H9 (cell line): ENCODE data around the gene KDF1. TPM values are rescaled to one million over a fixed set of nuclear protein-coding genes. Genes with fewer than 3 reads are reported as not detected.

Source experiments
- DNase-seq: peaks from one replicate; pipeline ENCODE4 v3.0.0-alpha.2; 2017
- H2AFZ ChIP-seq: one replicate; pipeline ENCODE4 v1.6.1; 2013; ENCODE audit warnings: mild to moderate bottlenecking, low read length, control low read depth, moderate library complexity
- H2AK5ac ChIP-seq: 2 replicates; pipeline ENCODE4 v1.6.1; 2013; ENCODE audit warnings: low read length, control low read depth, mixed read lengths; ENCODE audit not compliant: insufficient read length
- H2BK120ac ChIP-seq: one replicate; pipeline ENCODE4 v1.6.1; 2013; ENCODE audit warnings: low read depth, mild to moderate bottlenecking, low read length, control low read depth, inconsistent platforms; ENCODE audit not compliant: poor library complexity, severe bottlenecking
- H2BK12ac ChIP-seq: 2 replicates; pipeline ENCODE4 v1.6.1; 2013; ENCODE audit warnings: low read length, control low read depth, mixed read lengths, low read depth; ENCODE audit not compliant: insufficient read length
- H2BK15ac ChIP-seq: 2 replicates; pipeline ENCODE4 v1.6.1; 2013; ENCODE audit warnings: low read depth, low read length, control low read depth
- H2BK20ac ChIP-seq: one replicate; pipeline ENCODE4 v1.6.1; 2013; ENCODE audit warnings: low read depth, mild to moderate bottlenecking, low read length, control low read depth, inconsistent platforms; ENCODE audit not compliant: poor library complexity, severe bottlenecking
- H2BK5ac ChIP-seq: 2 replicates; pipeline ENCODE4 v1.6.1; 2013; ENCODE audit warnings: low read length, control low read depth, mixed read lengths; ENCODE audit not compliant: insufficient read length
- H3K14ac ChIP-seq: 2 replicates; pipeline ENCODE4 v1.6.1; 2013; ENCODE audit warnings: low read length, control low read depth; ENCODE audit not compliant: insufficient read depth
- H3K18ac ChIP-seq: 2 replicates; pipeline ENCODE4 v1.6.1; 2013; ENCODE audit warnings: low read depth, mild to moderate bottlenecking, mixed read lengths, low read length, control low read depth; ENCODE audit not compliant: insufficient read length
- H3K23ac ChIP-seq: 2 replicates; pipeline ENCODE4 v1.6.1; 2013; ENCODE audit warnings: low read length, control low read depth, mixed read lengths, low read depth; ENCODE audit not compliant: insufficient read length
- H3K23me2 ChIP-seq: 2 replicates; pipeline ENCODE4 v1.6.1; 2013; ENCODE audit warnings: low read depth, mild to moderate bottlenecking, mixed read lengths, low read length, control low read depth; ENCODE audit not compliant: insufficient read length, poor library complexity, severe bottlenecking
- H3K27ac ChIP-seq: 2 replicates; pipeline ENCODE4 v1.5.1; 2013; ENCODE audit warnings: low read length, control low read depth, mixed read lengths, low read depth; ENCODE audit not compliant: insufficient read length
- H3K27me3 ChIP-seq: 2 replicates; pipeline ENCODE4 v1.6.1; 2013; ENCODE audit warnings: low read length, control low read depth, inconsistent platforms; ENCODE audit not compliant: insufficient read depth
- H3K4ac ChIP-seq: 2 replicates; pipeline ENCODE4 v1.6.1; 2013; ENCODE audit warnings: low read depth, mild to moderate bottlenecking, control low read depth, inconsistent platforms, low read length, moderate library complexity
- H3K4me1 ChIP-seq: 2 replicates; pipeline ENCODE4 v1.6.1; 2013; ENCODE audit warnings: low read length, control low read depth, inconsistent platforms; ENCODE audit not compliant: insufficient read depth
- H3K4me2 ChIP-seq: 2 replicates; pipeline ENCODE4 v1.6.1; 2013; ENCODE audit warnings: low read length, control low read depth, mixed read lengths; ENCODE audit not compliant: insufficient read length, insufficient read depth
- H3K56ac ChIP-seq: 2 replicates; pipeline ENCODE4 v1.6.1; 2013; ENCODE audit warnings: low read depth, mild to moderate bottlenecking, mixed read lengths, low read length, control low read depth; ENCODE audit not compliant: insufficient read length
- H3K79me1 ChIP-seq: 2 replicates; pipeline ENCODE4 v1.6.1; 2013; ENCODE audit warnings: low read depth, mild to moderate bottlenecking, moderate library complexity, low read length, control low read depth, inconsistent platforms; ENCODE audit not compliant: insufficient read depth, poor library complexity, severe bottlenecking
- H3K79me2 ChIP-seq: 2 replicates; pipeline ENCODE4 v1.6.1; 2013; ENCODE audit warnings: low read length, control low read depth, inconsistent platforms; ENCODE audit not compliant: insufficient read depth
- H3K9ac ChIP-seq: 2 replicates; pipeline ENCODE4 v1.6.1; 2013; ENCODE audit warnings: low read length, control low read depth, mixed read lengths; ENCODE audit not compliant: insufficient read length; ENCODE audit errors: extremely low read depth
- H3K9me3 ChIP-seq: one replicate; pipeline ENCODE4 v1.6.1; 2013; ENCODE audit warnings: low read depth, low read length, inconsistent platforms; ENCODE audit not compliant: control insufficient read depth
- H3T11ph ChIP-seq: one replicate; pipeline ENCODE4 v1.6.1; 2013; ENCODE audit warnings: mild to moderate bottlenecking, low read length, control low read depth, inconsistent platforms
- H4K20me1 ChIP-seq: one replicate; pipeline ENCODE4 v1.6.1; 2013; ENCODE audit not compliant: control insufficient read depth, insufficient read length, insufficient read depth
- H4K5ac ChIP-seq: 2 replicates; pipeline ENCODE4 v1.6.1; 2013; ENCODE audit warnings: low read depth, mild to moderate bottlenecking, mixed read lengths, low read length, control low read depth; ENCODE audit not compliant: insufficient read length
- H4K8ac ChIP-seq: replicated peaks from 2 replicates; pipeline ENCODE4 v1.6.1; 2013; ENCODE audit warnings: low read length, control low read depth, mixed read lengths, low read depth; ENCODE audit not compliant: insufficient read length
- H4K91ac ChIP-seq: 2 replicates; pipeline ENCODE4 v1.6.1; 2013; ENCODE audit warnings: low read depth, mild to moderate bottlenecking, moderate library complexity, mixed read lengths, low read length, control low read depth; ENCODE audit not compliant: insufficient read length
- H3K27ac Mint-ChIP-seq, 3 experiments: 2 replicates in 2 of 3; 3 replicates in 1 of 3; pipeline ENCODE4 v1.8.0; 2020 to 2021; ENCODE audit warnings: mixed read lengths in 3 of 3, mild to moderate bottlenecking in 1 of 3, moderate library complexity in 1 of 3
- H3K27me3 Mint-ChIP-seq: 2 replicates; pipeline ENCODE4 v1.8.0; 2021; ENCODE audit warnings: low read depth, mild to moderate bottlenecking, moderate library complexity, mixed read lengths
- H3K36me3 Mint-ChIP-seq, 3 experiments: 2 replicates in 2 of 3; 3 replicates in 1 of 3; pipeline ENCODE4 v1.8.0; 2020 to 2021; ENCODE audit warnings: low read depth in 3 of 3, mixed read lengths in 3 of 3; ENCODE audit not compliant: insufficient read depth in 1 of 3
- H3K4me1 Mint-ChIP-seq, 2 experiments: 2 replicates each; pipeline ENCODE4 v1.8.0; 2020; ENCODE audit warnings: mixed read lengths in 2 of 2
- H3K4me3 Mint-ChIP-seq, 2 experiments: 2 replicates in 1 of 2; 3 replicates in 1 of 2; pipeline ENCODE4 v1.8.0; 2020 to 2021; ENCODE audit warnings: mild to moderate bottlenecking in 2 of 2, mixed read lengths in 2 of 2, moderate library complexity in 1 of 2
- H3K9me3 Mint-ChIP-seq, 2 experiments: 2 replicates in 1 of 2; 3 replicates in 1 of 2; pipeline ENCODE4 v1.8.0; 2020; ENCODE audit warnings: mild to moderate bottlenecking in 2 of 2, mixed read lengths in 2 of 2, moderate library complexity in 1 of 2
- CTCF ChIP-seq: fragments of 200-600 bp; sonication (generic); conservative IDR thresholded peaks from 3 replicates; pipeline ENCODE4 v1.8.0; 2021; ENCODE audit warnings: antibody characterized with exemption, mild to moderate bottlenecking
- WGBS: extraction: QIAGEN DNeasy Blood & Tissue Kit; methylation state at CpG from one replicate; pipeline ENCODE4 v1.1.7; 2013; ENCODE audit warnings: missing lambda C conversion rate, low lambda C conversion rate, mixed read lengths; ENCODE audit not compliant: insufficient read length; ENCODE audit errors: extremely low coverage; 5-methylcytosine and 5-hydroxymethylcytosine counted together
- total RNA-seq: library from RNA; stranded (reverse); gene quantifications from 2 replicates; pipeline ENCODE4 v1.2.1, GENCODE V29; 2021

KDF1 gene
- total RNA-seq, 1 experiment from 2014 or later, result 17.6 TPM

- no CpG with 5 or more reads among the region's 3 CpGs for WGBS
- H3K56ac ChIP-seq, result no peak overlapping the region
- H3K18ac ChIP-seq, result no peak overlapping the region
- no peak overlapping the region; a peak in 1 of 5 replicates for H3K4me3 Mint-ChIP-seq
- no peaks in the 10 kb centered on the region for H3K27me3 ChIP-seq
- TF ChIP-seq CTCF, result no peak
- no peak overlapping the region for H3T11ph ChIP-seq
- H3K9me3 Mint-ChIP-seq, result no peaks in the 10 kb centered on the region; a peak in 1 of 5 replicates
- H2BK120ac ChIP-seq, result no peak overlapping the region
- peaks cover 6% of the 10 kb centered on the region for H3K79me1 ChIP-seq
- H4K5ac ChIP-seq, result no peak overlapping the region
- no peak overlapping the region for H3K4me2 ChIP-seq
- H3K4me1 Mint-ChIP-seq, result peaks cover 15 to 19% of the 10 kb centered on the region in 2 experiments
- no peak overlapping the region for H3K27ac ChIP-seq
- H2BK12ac ChIP-seq, result no peak overlapping the region
- H4K20me1 ChIP-seq, result no peaks in the 10 kb centered on the region
- no peak overlapping the region for H2AFZ ChIP-seq
- no peak overlapping the region for H4K91ac ChIP-seq
- no peak overlapping the region for H3K14ac ChIP-seq
- H2AK5ac ChIP-seq, result no peak overlapping the region
- no peak overlapping the region for H2BK15ac ChIP-seq
- peaks cover 2% of the 10 kb centered on the region; the same call in 1 of the 2 replicates for H3K79me2 ChIP-seq
- DNase-seq, result no peak
- no peak overlapping the region for H3K23ac ChIP-seq
- no peaks in the 10 kb centered on the region for H3K9me3 ChIP-seq
- no peak overlapping the region for H2BK20ac ChIP-seq
- H4K8ac ChIP-seq, result no peak overlapping the region
- H3K27ac Mint-ChIP-seq, result no peak overlapping the region
- H3K36me3 Mint-ChIP-seq, result peaks cover 0 to 4% (median 3%) of the 10 kb centered on the region in 3 experiments; a peak in 2 of 7 replicates
- H3K27me3 Mint-ChIP-seq, result no peaks in the 10 kb centered on the region; the same call in none of the 2 replicates
- no peak overlapping the region for H3K9ac ChIP-seq
- no peak overlapping the region for H2BK5ac ChIP-seq
- H3K4me1 ChIP-seq, result peaks cover 5% of the 10 kb centered on the region; the same call in 1 of the 2 replicates
- peaks cover 12% of the 10 kb centered on the region for H3K23me2 ChIP-seq
- H3K4ac ChIP-seq, result no peak overlapping the region
These were observed 1.6 kb upstream of the KDF1 start for GRCh38 chr1:26961826-26962225.
